HG03460 (cell line): ENCODE results near the gene KSR2.
A peak's percentile ranks its signal among the peaks of the same experiment; 100 is the strongest.
"Not testable (repeated sequence)": the region's sequence is repeated elsewhere in the genome, so short reads cannot be mapped to it uniquely, and the experiment has no call there.

Experiments
- ATAC-seq: cut with Tn5 transposase; IDR thresholded peaks from one replicate; pipeline ENCODE4 v1.9.1; 2021; ENCODE audit not compliant: unreplicated experiment

Gene KSR2

GRCh38 chr12:117968826-117969659 is at the start of gene KSR2:
Gene KSR2, minus strand, starts transcription at chr12:117968990. Its CDS starts 735 bp downstream, at chr12:117968255.
- peak; percentile 61 for ATAC-seq

GRCh38 chr12:118017926-118018325 is 49.1 kb upstream of the KSR2 start:
- no peak for ATAC-seq

GRCh38 chr12:118016424-118017264 is 47.9 kb upstream of the KSR2 start, which contains the start of gene RFC5:
Gene RFC5, plus strand, starts transcription at chr12:118016703. Its CDS starts 125 bp downstream, at chr12:118016828.
- peak; percentile 98 for ATAC-seq

GRCh38 chr12:118015944-118016343 is 47.2 kb upstream of the KSR2 start:
- no peak for ATAC-seq

- no peak for ATAC-seq
These were observed 46.5 kb upstream of the KSR2 start for GRCh38 chr12:118015306-118015705.

GRCh38 chr12:118013283-118013682 is 44.5 kb upstream of the KSR2 start:
- ATAC-seq: no peak

- ATAC-seq: no peak
These were observed 43.2 kb upstream of the KSR2 start for GRCh38 chr12:118011961-118012360.

GRCh38 chr12:118011377-118011776 is 42.6 kb upstream of the KSR2 start:
- ATAC-seq: no peak

- no peak for ATAC-seq
These were observed 42.1 kb upstream of the KSR2 start for GRCh38 chr12:118010903-118011302.

GRCh38 chr12:117999806-118000205 is 31.0 kb upstream of the KSR2 start:
- not testable (repeated sequence) for ATAC-seq

GRCh38 chr12:117998719-117999118 is 29.9 kb upstream of the KSR2 start:
- no peak for ATAC-seq

GRCh38 chr12:117994551-117995438 is 26.0 kb upstream of the KSR2 start:
- no peak for ATAC-seq

GRCh38 chr12:117986705-117987469 is 18.1 kb upstream of the KSR2 start:
- no peak for ATAC-seq

- no peak for ATAC-seq
These were observed 16.4 kb upstream of the KSR2 start for GRCh38 chr12:117985182-117985581.

GRCh38 chr12:117981267-117981666 is 12.5 kb upstream of the KSR2 start:
- no peak for ATAC-seq

GRCh38 chr12:117980616-117981015 is 11.8 kb upstream of the KSR2 start:
- ATAC-seq: no peak

GRCh38 chr12:117977373-117977772 is 8.6 kb upstream of the KSR2 start:
- ATAC-seq: no peak

GRCh38 chr12:117975006-117975405 is 6.2 kb upstream of the KSR2 start:
- ATAC-seq: no peak

- ATAC-seq: no peak
These were observed 3.5 kb upstream of the KSR2 start for GRCh38 chr12:117972301-117972700.

- ATAC-seq: no peak
These were observed 1.5 kb upstream of the KSR2 start for GRCh38 chr12:117970334-117970733.
